Stimulated activated CD8-positive, alpha-beta memory T cell treated with anti-CD3 and anti-CD28 coated beads, Interleukin-7, amount 100 ng/mL, for 4 hours (primary cell): ENCODE data around the gene CYTH2.
"Not testable (repeated sequence)": the region's sequence is repeated elsewhere in the genome, so short reads cannot be mapped to it uniquely, and the experiment has no call there.

Source experiments
- DNase-seq, 2 donors: peaks; one replicate each; pipeline ENCODE4 v3.0.0-alpha.2; 2020; ENCODE audit warnings: low read depth in 2 of 2

CYTH2 gene

GRCh38 chr19:48477698-48478338, 8.6 kb downstream of the CYTH2 start:
- DNase-seq = no peak

- no peak for DNase-seq
These were observed 9.4 kb downstream of the CYTH2 start for GRCh38 chr19:48478339-48479256.

- DNase-seq = no peak
These were observed 10.5 kb downstream of the CYTH2 start for GRCh38 chr19:48479686-48480085.

GRCh38 chr19:48480183-48480557, 11.0 kb downstream of the CYTH2 start:
- no peak for DNase-seq

- peak; percentile 8 to 29 for DNase-seq
These were observed 11.7 kb downstream of the CYTH2 start for GRCh38 chr19:48480558-48481500.

GRCh38 chr19:48481846-48482639, 12.9 kb downstream of the CYTH2 start:
- no peak for DNase-seq

- DNase-seq = no peak
These were observed 14.1 kb downstream of the CYTH2 start for GRCh38 chr19:48483301-48483700.

GRCh38 chr19:48484247-48484893, 15.2 kb downstream of the CYTH2 start:
- no peak for DNase-seq

- no peak for DNase-seq
These were observed 15.9 kb downstream of the CYTH2 start for GRCh38 chr19:48484931-48485612.

- not testable (repeated sequence) for DNase-seq
These were observed 17.5 kb downstream of the CYTH2 start for GRCh38 chr19:48486706-48487105.

GRCh38 chr19:48487544-48487943, 18.4 kb downstream of the CYTH2 start:
- DNase-seq = no peak

- no peak for DNase-seq
These were observed 18.8 kb downstream of the CYTH2 start for GRCh38 chr19:48487948-48488347.

GRCh38 chr19:48488478-48488877, 19.3 kb downstream of the CYTH2 start:
- DNase-seq = not testable (repeated sequence)

- DNase-seq = peak; percentile 51 to 60
These were observed 20.5 kb downstream of the CYTH2 start for GRCh38 chr19:48489608-48490216.

- peak; percentile 43 to 61 for DNase-seq
These were observed 22.0 kb downstream of the CYTH2 start for GRCh38 chr19:48490981-48491792.

- DNase-seq = no peak
These were observed 22.6 kb downstream of the CYTH2 start for GRCh38 chr19:48491793-48492123.

- peak; percentile 62 to 69 for DNase-seq
These were observed 24.0 kb downstream of the CYTH2 start for GRCh38 chr19:48492925-48493717.
